Measurements from ENCODE around the gene TEP1.

DNA sequence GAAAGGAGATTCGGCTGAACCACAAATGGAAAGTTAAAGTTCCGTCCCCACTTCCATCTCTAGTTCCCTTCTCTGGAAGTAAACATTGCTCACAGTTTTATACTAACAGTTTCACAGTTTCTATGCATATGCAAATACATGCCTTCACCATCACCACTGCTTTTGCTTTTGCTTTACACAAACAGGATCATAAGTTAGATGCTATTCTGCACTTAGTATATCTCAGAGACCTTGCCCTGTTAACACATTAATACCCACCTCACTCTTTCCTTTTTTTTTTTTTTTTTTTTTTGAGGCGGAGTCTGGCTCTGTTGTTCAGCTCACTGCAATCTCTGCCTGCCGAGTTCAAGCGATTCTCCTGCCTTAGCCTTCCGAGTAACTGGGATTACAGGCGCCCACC lies 890 bp downstream of the TEP1 start:
- TF ChIP-seq, protein P1, sequence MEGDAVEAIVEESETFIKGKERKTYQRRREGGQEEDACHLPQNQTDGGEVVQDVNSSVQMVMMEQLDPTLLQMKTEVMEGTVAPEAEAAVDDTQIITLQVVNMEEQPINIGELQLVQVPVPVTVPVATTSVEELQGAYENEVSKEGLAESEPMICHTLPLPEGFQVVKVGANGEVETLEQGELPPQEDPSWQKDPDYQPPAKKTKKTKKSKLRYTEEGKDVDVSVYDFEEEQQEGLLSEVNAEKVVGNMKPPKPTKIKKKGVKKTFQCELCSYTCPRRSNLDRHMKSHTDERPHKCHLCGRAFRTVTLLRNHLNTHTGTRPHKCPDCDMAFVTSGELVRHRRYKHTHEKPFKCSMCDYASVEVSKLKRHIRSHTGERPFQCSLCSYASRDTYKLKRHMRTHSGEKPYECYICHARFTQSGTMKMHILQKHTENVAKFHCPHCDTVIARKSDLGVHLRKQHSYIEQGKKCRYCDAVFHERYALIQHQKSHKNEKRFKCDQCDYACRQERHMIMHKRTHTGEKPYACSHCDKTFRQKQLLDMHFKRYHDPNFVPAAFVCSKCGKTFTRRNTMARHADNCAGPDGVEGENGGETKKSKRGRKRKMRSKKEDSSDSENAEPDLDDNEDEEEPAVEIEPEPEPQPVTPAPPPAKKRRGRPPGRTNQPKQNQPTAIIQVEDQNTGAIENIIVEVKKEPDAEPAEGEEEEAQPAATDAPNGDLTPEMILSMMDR (IDR thresholded peaks at IDR 0.05): no peak
- TF ChIP-seq POLR2A (IDR thresholded peaks at IDR 0.05): no peak

All from Peyer's patch (tissue), 4 donors.